WI38 (cell line): ENCODE results near the gene RALGPS2.
"Not testable (repeated sequence)": the region's sequence is repeated elsewhere in the genome, so short reads cannot be mapped to it uniquely, and the experiment has no call there.

Experiments
- H3K4me3 ChIP-seq: 2 replicates; pipeline ENCODE4 v1.5.1; 2011; ENCODE audit warnings: low read depth, mild to moderate bottlenecking, control low read depth, low read length
- TF ChIP-seq, protein P1 (sequence below): IDR thresholded peaks from 2 replicates; pipeline ENCODE4 v1.5.1; 2012; ENCODE audit warnings: low read depth, mild to moderate bottlenecking, control low read depth, low read length

RALGPS2 gene

DNA sequence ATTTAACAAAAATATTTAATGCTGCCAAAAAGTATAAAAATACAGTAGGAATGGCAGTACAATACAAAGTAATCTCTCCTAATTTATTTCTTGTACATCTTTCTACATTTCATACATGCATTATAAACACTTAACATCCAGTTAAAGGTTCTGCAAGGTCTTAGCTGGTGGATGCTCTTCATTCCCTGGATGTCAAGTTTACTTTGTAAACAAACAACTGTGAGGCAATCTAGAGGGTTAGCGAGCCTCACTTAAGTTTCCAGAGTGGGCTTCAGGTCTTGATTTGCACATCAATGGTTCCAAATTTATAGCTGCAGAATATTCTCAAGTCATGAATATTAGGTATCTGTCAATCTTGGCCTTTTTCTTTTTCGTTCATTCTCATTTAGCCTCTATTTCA lies 21.3 kb downstream of the RALGPS2 start:
- no peak overlapping the region for H3K4me3 ChIP-seq
- TF ChIP-seq, protein P1, sequence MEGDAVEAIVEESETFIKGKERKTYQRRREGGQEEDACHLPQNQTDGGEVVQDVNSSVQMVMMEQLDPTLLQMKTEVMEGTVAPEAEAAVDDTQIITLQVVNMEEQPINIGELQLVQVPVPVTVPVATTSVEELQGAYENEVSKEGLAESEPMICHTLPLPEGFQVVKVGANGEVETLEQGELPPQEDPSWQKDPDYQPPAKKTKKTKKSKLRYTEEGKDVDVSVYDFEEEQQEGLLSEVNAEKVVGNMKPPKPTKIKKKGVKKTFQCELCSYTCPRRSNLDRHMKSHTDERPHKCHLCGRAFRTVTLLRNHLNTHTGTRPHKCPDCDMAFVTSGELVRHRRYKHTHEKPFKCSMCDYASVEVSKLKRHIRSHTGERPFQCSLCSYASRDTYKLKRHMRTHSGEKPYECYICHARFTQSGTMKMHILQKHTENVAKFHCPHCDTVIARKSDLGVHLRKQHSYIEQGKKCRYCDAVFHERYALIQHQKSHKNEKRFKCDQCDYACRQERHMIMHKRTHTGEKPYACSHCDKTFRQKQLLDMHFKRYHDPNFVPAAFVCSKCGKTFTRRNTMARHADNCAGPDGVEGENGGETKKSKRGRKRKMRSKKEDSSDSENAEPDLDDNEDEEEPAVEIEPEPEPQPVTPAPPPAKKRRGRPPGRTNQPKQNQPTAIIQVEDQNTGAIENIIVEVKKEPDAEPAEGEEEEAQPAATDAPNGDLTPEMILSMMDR = no peak

DNA sequence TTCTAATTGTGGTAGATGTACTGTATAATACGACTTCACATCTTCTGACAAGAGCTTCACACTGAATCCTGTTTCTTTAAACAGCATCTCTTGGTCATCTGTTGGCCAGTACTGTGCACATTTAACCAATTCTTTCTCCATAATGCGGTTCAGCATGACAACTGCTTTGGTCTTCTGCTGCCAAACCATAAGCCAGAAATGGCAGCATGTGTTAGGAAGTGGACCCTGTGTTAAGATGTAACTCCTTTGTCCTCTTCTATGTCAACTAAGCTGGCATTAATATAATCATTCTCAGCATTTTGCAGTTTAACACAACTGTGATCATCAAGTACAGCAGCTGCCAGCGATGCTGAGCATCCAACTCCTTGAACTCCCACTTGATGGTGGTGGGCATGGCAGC lies 22.3 kb downstream of the RALGPS2 start:
- not testable (repeated sequence) for H3K4me3 ChIP-seq

DNA sequence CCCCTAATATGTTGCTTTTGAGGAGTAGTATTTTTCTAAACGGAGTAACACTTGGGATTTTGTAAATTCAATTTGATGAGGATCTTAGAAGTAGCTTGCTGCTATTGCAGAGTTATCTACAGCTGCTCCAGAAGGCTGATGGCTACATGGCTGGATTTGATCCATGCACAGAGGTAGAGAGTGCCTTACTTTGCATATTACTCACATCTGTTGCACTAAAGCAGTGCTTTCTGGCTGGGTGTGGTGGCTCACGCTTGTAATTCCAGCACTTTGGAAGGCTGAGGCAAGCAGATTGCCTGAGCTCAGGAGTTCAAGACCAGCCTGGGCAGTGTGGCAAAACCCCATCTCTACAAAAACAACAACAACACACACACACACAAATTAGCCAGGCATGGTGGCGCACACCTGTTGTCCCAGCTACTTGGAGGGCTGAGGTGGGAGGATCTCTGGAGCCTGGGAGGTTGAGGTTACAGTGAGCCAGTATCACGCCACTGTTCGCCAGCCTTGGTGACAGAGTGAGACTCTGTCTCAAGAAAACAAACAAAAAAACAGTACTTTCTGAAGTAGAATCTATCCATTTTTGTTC lies 24.6 kb downstream of the RALGPS2 start:
- TF ChIP-seq, protein P1 = no peak
- no peak overlapping the region for H3K4me3 ChIP-seq

DNA sequence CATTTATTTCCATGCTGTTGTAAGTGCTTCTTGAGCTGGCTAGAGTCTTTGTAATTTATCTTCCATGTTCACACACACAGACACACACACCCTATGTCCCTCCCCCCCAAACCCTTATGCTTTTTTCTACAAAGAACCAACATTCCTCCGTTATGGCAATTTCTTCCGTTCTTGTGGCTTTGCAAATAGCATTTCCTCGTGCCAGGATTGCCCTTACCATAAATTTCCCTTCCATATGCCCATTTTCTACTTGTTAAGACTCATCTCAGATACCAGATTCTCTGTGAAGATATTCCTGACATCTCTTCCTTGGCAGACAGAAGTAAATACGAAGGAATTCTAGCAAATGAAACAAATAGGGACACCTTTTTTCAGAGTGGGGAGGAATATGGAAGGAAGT lies 26.0 kb downstream of the RALGPS2 start:
- TF ChIP-seq, protein P1 = no peak
- no peak overlapping the region for H3K4me3 ChIP-seq

DNA sequence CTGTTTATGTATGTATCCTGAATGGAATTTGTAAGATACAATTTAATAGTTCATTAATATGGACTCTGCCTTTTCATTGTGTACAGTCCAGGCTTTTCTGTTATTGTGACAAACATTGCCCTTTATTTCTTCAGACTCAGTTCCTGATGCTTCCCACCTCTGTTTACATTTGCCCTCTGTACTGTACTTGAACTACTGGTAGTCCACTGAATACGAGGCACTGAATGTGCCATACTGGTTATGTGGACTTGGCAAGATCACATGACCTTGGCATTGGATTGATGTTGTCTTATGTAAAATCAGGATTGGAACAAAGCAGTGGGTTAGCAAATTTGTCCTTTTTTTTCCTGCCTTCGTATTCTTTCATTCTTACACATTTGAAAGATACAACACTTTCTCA lies 27.8 kb downstream of the RALGPS2 start:
- no peak overlapping the region for H3K4me3 ChIP-seq
- TF ChIP-seq, protein P1 = no peak

DNA sequence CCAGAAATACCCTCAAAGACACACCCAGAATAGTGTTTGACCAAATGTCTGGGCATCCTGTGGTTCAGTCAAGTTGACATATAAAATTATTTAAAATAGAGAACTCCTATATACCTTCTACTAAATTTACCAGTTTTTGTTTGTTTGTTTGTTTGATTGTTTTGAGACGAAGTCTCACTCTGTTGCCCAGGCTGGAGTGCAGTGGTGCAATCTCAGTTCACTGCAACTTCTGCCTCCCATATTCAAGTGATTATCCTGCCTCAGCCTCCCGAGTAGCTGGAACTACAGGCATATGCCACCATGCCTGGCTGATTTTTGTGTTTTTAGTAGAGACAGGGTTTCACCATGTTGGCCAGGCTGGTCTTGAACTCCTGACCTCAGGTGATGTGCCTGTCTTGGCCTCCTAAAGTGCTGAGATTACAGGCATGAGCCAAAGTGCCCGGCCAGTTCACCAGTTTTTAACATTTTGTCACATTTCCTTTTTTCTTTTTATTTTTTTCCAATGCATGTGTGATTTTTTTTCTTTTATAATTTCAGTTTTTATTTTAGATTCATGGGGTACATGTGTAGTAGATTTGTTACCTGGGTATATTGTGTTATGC lies 29.7 kb downstream of the RALGPS2 start:
- H3K4me3 ChIP-seq = not testable (repeated sequence)

DNA sequence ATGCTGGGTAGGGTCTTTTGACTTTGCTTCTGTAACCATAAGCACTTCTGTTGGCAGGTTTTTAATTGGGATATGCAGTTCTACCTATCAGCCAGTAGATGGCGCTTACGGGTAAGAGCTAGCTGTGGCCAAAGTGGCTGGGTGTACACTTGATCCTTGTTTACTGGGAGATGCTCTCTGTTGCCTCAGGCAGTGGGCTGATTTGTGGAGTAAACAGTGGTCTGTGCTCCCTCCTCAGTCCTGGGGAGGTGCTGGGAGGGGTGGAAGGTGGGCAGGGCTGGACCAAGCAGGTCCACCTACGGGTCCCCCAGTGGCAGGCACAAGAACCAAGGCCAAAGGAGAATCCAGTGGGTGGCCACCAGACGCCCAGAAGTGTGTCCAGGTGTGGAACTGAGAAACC lies 43.4 kb downstream of the RALGPS2 start:
- TF ChIP-seq, protein P1 = peak; percentile 77
- H3K4me3 ChIP-seq = no peak overlapping the region

DNA sequence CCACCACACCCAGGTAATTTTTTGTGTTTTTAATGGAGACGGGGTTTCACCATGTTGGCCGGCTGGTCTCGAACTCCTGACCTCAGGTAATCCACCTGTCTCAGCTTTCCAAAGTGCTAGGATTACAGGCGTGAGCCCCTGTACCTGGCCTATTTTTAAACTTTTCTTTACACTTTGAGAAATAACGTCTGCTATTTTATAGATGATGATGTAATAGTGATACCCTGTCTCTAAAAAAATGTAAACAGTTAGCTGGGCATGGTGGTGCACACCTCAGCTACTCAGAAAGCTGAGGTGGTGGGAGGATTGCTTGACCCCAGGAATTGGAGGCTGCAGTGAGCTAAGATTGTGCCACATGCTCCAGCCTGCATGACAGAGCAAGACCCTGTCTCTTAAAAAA lies 47.9 kb downstream of the RALGPS2 start:
- TF ChIP-seq, protein P1 = no peak
- no peak overlapping the region for H3K4me3 ChIP-seq
